ENCODE results near the gene SEC22C. TPM values are rescaled to one million over a fixed set of nuclear protein-coding genes. Genes with fewer than 3 reads are reported as not detected.

SEC22C gene
- total and polyA plus RNA-seq, 2 of the 13 experiments (the other 11 are each of a cell fraction or from before 2014, with no cell fraction given), result 20.0 to 40.0 TPM

- no peak for TF ChIP-seq ZNF407 (CRISPR knock-in tag; IDR thresholded peaks at IDR 0.05; ENCODE audit: not compliant biosample characterization)
- TF ChIP-seq ZNF234 (CRISPR knock-in tag; conservative IDR thresholded peaks at IDR 0.05), result no peak
Observed at GRCh38 chr3:42515976-42516375, 65.8 kb downstream of the SEC22C start (continued).

GRCh38 chr3:42515391-42515916 lies 66.3 kb downstream of the SEC22C start:
- ChIA-PET CTCF (ENCODE audit: low intra/inter-chr PET ratio, low total read pairs) (no interaction called here), POLR2A (no interaction called here)
- no peak overlapping the region for H3K9ac ChIP-seq (ENCODE audit: insufficient read depth, low read depth, low read length)
- no peak overlapping the region for H3K4me2 ChIP-seq (ENCODE audit: low read depth, low read length)
- H3K9me3 ChIP-seq (ENCODE audit: low read length), result no peaks in the 10 kb centered on the region
- no peaks in the 10 kb centered on the region for H3K79me2 ChIP-seq (ENCODE audit: insufficient read depth, low read length)
- no peaks in the 10 kb centered on the region; a peak in 1 of 5 replicates for H3K27me3 ChIP-seq (ENCODE audit: control insufficient read depth in 1 of 2, insufficient read depth in 2 of 2, low read length in 2 of 2)
- no peaks in the 10 kb centered on the region for H3K36me3 ChIP-seq (replicated peaks in 1 of 2; ENCODE audit: control insufficient read depth in 1 of 2, insufficient read depth in 2 of 2, low read length in 2 of 2)
- H3K27ac ChIP-seq (ENCODE audit: extremely low read length, insufficient read depth, low read length), result no peak overlapping the region
- 55% methylated on average over 4 of the region's 12 CpGs for WGBS (ENCODE audit: low lambda C conversion rate)
- TF ChIP-seq RFX1 (IDR thresholded peaks at IDR 0.05) (no peak), ZIK1 (CRISPR knock-in tag; IDR thresholded peaks at IDR 0.05; ENCODE audit: borderline replicate concordance, low read depth) (no peak), HOXA5 (CRISPR knock-in tag; IDR thresholded peaks at IDR 0.05) (no peak), SRSF9 (IDR thresholded peaks at IDR 0.05; ENCODE audit: borderline replicate concordance, insufficient read depth, low read depth, low read length, poor library complexity, severe bottlenecking) (no peak), MAX (IDR thresholded peaks at IDR 0.05) (no peak)
- H2AFZ ChIP-seq (ENCODE audit: low read length), result no peak overlapping the region
- no peak for FAIRE-seq
- no peaks in the 10 kb centered on the region for H4K20me1 ChIP-seq (ENCODE audit: insufficient read depth, low read length)
- no TSS peak for BruUV-seq (replicated peaks)
- no peak overlapping the region for H3K4me3 ChIP-seq (replicated peaks in 1 of 3; ENCODE audit: insufficient read depth in 1 of 3, low read depth in 2 of 3, low read length in 3 of 3)
- H3K4me1 ChIP-seq (ENCODE audit: insufficient read depth, low read length), result peaks cover 19% of the 10 kb centered on the region
- intact Hi-C loops (cut with micrococcal nuclease; ENCODE audit: unreplicated experiment), result no loop called here
- ATAC-seq, result no peak; the same call in 2 of the 3 replicates
- in situ Hi-C loops (cut with HindIII; ENCODE audit: extremely low pct_ligation_motif_present, low pct_unique_long_range_greater_than_20kb), result no loop called here
- DNase-seq (ENCODE audit: low spot score), result no peak

Data from HepG2 (cell line).